ENCODE measurements around the gene RASSF5. TPM values are rescaled to one million over a fixed set of nuclear protein-coding genes. Genes with fewer than 3 reads are reported as not detected.
A peak's percentile ranks its signal among the peaks of the same experiment; 100 is the strongest.

RASSF5 gene
- total and polyA plus RNA-seq, 2 donors from 2014 or later, result 2.4 to 18.8 TPM

GRCh38 chr1:206490771-206491405 is 16.4 kb upstream of the RASSF5 start:
- intact Hi-C loops (cut with DNase I), result loop anchor here (5.0 kb wide), 1 partner anchor 91 kb away; no protein-coding TSS in a partner anchor
- peak in 1 of 5 donors; percentile 56 for DNase-seq

GRCh38 chr1:206491616-206492015 is 15.7 kb upstream of the RASSF5 start:
- Histone ChIP-seq H3K4me1 (ENCODE audit: control insufficient read depth in 2 of 3, insufficient read depth in 2 of 3, low read depth in 1 of 3, low read length in 3 of 3) (peaks cover 0 to 32% (median 3%) of the 10 kb centered on the region in 3 donors), H3K27ac (ENCODE audit: low read depth in 2 of 2, low read length in 2 of 2) (no peak overlapping the region), H3K4me3 (ENCODE audit: low read length in 3 of 3) (no peak overlapping the region), H3K9ac (ENCODE audit: low read length in 3 of 3) (no peak overlapping the region), H3K9me3 (ENCODE audit: control insufficient read depth in 2 of 3, insufficient read depth in 1 of 3, low read length in 3 of 3) (no peaks in the 10 kb centered on the region), H3K36me3 (ENCODE audit: control insufficient read depth in 2 of 3, insufficient read depth in 3 of 3, low read length in 3 of 3) (no peaks in the 10 kb centered on the region), H3K27me3 (ENCODE audit: control insufficient read depth, insufficient read depth, low read length) (no peaks in the 10 kb centered on the region)
- TF ChIP-seq CTCF (IDR thresholded peaks at IDR 0.05; ENCODE audit: borderline replicate concordance, extremely low read depth, insufficient read depth), result no peak
- DNase-seq, result no peak
- intact Hi-C loops (cut with DNase I), result loop anchor here (5.0 kb wide), 1 partner anchor 91 kb away; no protein-coding TSS in a partner anchor
- FAIRE-seq, result no peak

More at GRCh38 chr1:206490771-206491405, 16.4 kb upstream of the RASSF5 start:
- no peak for FAIRE-seq
- Histone ChIP-seq H3K9ac (ENCODE audit: low read length in 3 of 3) (no peak overlapping the region), H3K9me3 (ENCODE audit: control insufficient read depth in 2 of 3, insufficient read depth in 1 of 3, low read length in 3 of 3) (no peaks in the 10 kb centered on the region), H3K4me3 (ENCODE audit: low read length in 3 of 3) (no peak overlapping the region), H3K27ac (ENCODE audit: low read depth in 2 of 2, low read length in 2 of 2) (no peak overlapping the region), H3K4me1 (ENCODE audit: control insufficient read depth in 2 of 3, insufficient read depth in 2 of 3, low read depth in 1 of 3, low read length in 3 of 3) (peaks cover 0 to 24% (median under 1%) of the 10 kb centered on the region in 3 donors), H3K36me3 (ENCODE audit: control insufficient read depth in 2 of 3, insufficient read depth in 3 of 3, low read length in 3 of 3) (no peaks in the 10 kb centered on the region), H3K27me3 (ENCODE audit: control insufficient read depth, insufficient read depth, low read length) (no peaks in the 10 kb centered on the region)
- no peak for TF ChIP-seq CTCF (IDR thresholded peaks at IDR 0.05; ENCODE audit: borderline replicate concordance, extremely low read depth, insufficient read depth)

- intact Hi-C loops (cut with DNase I), result loop anchor here (5.0 kb wide), 1 partner anchor 90 kb away; no protein-coding TSS in a partner anchor
- Histone ChIP-seq H3K36me3 (ENCODE audit: control insufficient read depth in 2 of 3, insufficient read depth in 3 of 3, low read length in 3 of 3) (no peaks in the 10 kb centered on the region), H3K4me3 (ENCODE audit: low read length in 3 of 3) (no peak overlapping the region), H3K4me1 (ENCODE audit: control insufficient read depth in 2 of 3, insufficient read depth in 2 of 3, low read depth in 1 of 3, low read length in 3 of 3) (peaks cover 0 to 32% (median 3%) of the 10 kb centered on the region in 3 donors), H3K9ac (ENCODE audit: low read length in 3 of 3) (no peak overlapping the region), H3K27ac (ENCODE audit: low read depth in 2 of 2, low read length in 2 of 2) (no peak overlapping the region), H3K9me3 (ENCODE audit: control insufficient read depth in 2 of 3, insufficient read depth in 1 of 3, low read length in 3 of 3) (no peaks in the 10 kb centered on the region), H3K27me3 (ENCODE audit: control insufficient read depth, insufficient read depth, low read length) (no peaks in the 10 kb centered on the region)
- FAIRE-seq (no peak), DNase-seq (no peak)
- TF ChIP-seq CTCF (IDR thresholded peaks at IDR 0.05; ENCODE audit: borderline replicate concordance, extremely low read depth, insufficient read depth), result no peak
Observed at GRCh38 chr1:206492589-206492988, 14.7 kb upstream of the RASSF5 start.

Measured in kidney (tissue), 14 donors.